ENCODE results near the gene C1orf216. TPM values are rescaled to one million over a fixed set of nuclear protein-coding genes. Genes with fewer than 3 reads are reported as not detected.
A peak's percentile ranks its signal among the peaks of the same experiment; 100 is the strongest.

C1orf216 gene
- total and polyA plus RNA-seq, 2 of the 8 experiments (the other 6 are each of a cell fraction or from before 2014, with no cell fraction given): 7.5 to 10.8 TPM

DNA sequence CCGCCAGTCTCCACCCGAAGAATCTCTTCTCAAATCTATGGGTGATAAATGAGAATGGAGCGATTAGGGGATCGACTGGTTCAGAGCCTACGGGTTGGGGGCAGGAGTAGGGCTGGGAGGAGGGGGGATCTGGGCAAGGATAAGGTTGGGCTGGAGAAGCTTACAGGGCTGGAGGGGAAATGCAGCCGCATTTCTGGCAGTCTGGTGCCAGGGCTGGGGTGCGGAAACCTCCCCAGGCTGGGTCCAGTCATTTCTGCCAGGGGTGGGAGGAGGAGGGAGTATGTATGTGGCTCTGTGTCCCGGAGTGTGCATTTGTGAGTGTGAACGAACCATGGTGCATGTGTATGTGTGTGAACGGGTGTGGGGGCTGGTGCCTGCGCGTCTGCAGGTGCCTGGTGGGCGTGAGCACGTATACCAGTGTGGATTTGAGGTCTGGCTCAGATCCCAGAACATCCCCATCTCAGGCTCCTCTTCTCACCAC, 10.2 kb downstream of the C1orf216 start (continued):
- TF ChIP-seq, protein P1, sequence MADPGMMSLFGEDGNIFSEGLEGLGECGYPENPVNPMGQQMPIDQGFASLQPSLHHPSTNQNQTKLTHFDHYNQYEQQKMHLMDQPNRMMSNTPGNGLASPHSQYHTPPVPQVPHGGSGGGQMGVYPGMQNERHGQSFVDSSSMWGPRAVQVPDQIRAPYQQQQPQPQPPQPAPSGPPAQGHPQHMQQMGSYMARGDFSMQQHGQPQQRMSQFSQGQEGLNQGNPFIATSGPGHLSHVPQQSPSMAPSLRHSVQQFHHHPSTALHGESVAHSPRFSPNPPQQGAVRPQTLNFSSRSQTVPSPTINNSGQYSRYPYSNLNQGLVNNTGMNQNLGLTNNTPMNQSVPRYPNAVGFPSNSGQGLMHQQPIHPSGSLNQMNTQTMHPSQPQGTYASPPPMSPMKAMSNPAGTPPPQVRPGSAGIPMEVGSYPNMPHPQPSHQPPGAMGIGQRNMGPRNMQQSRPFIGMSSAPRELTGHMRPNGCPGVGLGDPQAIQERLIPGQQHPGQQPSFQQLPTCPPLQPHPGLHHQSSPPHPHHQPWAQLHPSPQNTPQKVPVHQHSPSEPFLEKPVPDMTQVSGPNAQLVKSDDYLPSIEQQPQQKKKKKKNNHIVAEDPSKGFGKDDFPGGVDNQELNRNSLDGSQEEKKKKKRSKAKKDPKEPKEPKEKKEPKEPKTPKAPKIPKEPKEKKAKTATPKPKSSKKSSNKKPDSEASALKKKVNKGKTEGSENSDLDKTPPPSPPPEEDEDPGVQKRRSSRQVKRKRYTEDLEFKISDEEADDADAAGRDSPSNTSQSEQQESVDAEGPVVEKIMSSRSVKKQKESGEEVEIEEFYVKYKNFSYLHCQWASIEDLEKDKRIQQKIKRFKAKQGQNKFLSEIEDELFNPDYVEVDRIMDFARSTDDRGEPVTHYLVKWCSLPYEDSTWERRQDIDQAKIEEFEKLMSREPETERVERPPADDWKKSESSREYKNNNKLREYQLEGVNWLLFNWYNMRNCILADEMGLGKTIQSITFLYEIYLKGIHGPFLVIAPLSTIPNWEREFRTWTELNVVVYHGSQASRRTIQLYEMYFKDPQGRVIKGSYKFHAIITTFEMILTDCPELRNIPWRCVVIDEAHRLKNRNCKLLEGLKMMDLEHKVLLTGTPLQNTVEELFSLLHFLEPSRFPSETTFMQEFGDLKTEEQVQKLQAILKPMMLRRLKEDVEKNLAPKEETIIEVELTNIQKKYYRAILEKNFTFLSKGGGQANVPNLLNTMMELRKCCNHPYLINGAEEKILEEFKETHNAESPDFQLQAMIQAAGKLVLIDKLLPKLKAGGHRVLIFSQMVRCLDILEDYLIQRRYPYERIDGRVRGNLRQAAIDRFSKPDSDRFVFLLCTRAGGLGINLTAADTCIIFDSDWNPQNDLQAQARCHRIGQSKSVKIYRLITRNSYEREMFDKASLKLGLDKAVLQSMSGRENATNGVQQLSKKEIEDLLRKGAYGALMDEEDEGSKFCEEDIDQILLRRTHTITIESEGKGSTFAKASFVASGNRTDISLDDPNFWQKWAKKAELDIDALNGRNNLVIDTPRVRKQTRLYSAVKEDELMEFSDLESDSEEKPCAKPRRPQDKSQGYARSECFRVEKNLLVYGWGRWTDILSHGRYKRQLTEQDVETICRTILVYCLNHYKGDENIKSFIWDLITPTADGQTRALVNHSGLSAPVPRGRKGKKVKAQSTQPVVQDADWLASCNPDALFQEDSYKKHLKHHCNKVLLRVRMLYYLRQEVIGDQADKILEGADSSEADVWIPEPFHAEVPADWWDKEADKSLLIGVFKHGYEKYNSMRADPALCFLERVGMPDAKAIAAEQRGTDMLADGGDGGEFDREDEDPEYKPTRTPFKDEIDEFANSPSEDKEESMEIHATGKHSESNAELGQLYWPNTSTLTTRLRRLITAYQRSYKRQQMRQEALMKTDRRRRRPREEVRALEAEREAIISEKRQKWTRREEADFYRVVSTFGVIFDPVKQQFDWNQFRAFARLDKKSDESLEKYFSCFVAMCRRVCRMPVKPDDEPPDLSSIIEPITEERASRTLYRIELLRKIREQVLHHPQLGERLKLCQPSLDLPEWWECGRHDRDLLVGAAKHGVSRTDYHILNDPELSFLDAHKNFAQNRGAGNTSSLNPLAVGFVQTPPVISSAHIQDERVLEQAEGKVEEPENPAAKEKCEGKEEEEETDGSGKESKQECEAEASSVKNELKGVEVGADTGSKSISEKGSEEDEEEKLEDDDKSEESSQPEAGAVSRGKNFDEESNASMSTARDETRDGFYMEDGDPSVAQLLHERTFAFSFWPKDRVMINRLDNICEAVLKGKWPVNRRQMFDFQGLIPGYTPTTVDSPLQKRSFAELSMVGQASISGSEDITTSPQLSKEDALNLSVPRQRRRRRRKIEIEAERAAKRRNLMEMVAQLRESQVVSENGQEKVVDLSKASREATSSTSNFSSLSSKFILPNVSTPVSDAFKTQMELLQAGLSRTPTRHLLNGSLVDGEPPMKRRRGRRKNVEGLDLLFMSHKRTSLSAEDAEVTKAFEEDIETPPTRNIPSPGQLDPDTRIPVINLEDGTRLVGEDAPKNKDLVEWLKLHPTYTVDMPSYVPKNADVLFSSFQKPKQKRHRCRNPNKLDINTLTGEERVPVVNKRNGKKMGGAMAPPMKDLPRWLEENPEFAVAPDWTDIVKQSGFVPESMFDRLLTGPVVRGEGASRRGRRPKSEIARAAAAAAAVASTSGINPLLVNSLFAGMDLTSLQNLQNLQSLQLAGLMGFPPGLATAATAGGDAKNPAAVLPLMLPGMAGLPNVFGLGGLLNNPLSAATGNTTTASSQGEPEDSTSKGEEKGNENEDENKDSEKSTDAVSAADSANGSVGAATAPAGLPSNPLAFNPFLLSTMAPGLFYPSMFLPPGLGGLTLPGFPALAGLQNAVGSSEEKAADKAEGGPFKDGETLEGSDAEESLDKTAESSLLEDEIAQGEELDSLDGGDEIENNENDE (IDR thresholded peaks at IDR 0.05; ENCODE audit: insufficient replicate concordance, low read length): no peak
- TF ChIP-seq CTBP2 (IDR thresholded peaks at IDR 0.05; ENCODE audit: borderline replicate concordance, insufficient read depth, insufficient read length, low read length) (no peak), TAF7 (optimal IDR thresholded peaks at IDR 0.05; ENCODE audit: borderline replicate concordance, low read depth, low read length) (no peak), EZH2 (IDR thresholded peaks at IDR 0.05; ENCODE audit: low read depth, low read length, severe bottlenecking) (peak; percentile 6)
- TF ChIP-seq, protein P2, sequence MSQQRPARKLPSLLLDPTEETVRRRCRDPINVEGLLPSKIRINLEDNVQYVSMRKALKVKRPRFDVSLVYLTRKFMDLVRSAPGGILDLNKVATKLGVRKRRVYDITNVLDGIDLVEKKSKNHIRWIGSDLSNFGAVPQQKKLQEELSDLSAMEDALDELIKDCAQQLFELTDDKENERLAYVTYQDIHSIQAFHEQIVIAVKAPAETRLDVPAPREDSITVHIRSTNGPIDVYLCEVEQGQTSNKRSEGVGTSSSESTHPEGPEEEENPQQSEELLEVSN (IDR thresholded peaks at IDR 0.05): no peak
- TF ChIP-seq, protein P3, sequence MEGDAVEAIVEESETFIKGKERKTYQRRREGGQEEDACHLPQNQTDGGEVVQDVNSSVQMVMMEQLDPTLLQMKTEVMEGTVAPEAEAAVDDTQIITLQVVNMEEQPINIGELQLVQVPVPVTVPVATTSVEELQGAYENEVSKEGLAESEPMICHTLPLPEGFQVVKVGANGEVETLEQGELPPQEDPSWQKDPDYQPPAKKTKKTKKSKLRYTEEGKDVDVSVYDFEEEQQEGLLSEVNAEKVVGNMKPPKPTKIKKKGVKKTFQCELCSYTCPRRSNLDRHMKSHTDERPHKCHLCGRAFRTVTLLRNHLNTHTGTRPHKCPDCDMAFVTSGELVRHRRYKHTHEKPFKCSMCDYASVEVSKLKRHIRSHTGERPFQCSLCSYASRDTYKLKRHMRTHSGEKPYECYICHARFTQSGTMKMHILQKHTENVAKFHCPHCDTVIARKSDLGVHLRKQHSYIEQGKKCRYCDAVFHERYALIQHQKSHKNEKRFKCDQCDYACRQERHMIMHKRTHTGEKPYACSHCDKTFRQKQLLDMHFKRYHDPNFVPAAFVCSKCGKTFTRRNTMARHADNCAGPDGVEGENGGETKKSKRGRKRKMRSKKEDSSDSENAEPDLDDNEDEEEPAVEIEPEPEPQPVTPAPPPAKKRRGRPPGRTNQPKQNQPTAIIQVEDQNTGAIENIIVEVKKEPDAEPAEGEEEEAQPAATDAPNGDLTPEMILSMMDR (IDR thresholded peaks at IDR 0.05; ENCODE audit: control extremely low read depth in 1 of 3, insufficient read depth in 1 of 3, low read depth in 1 of 3, low read length in 3 of 3): no peak
